HG02588 (cell line): ENCODE results near the gene CASR.

Experiments used
- ATAC-seq: cut with Tn5 transposase; IDR thresholded peaks from one replicate; pipeline ENCODE4 v1.9.1; 2021; ENCODE audit warnings: mild to moderate bottlenecking, moderate library complexity; ENCODE audit not compliant: unreplicated experiment

The CASR gene

GRCh38 chr3:122257644-122258364 lies 74.3 kb downstream of the CASR start:
- ATAC-seq, result no peak

DNA sequence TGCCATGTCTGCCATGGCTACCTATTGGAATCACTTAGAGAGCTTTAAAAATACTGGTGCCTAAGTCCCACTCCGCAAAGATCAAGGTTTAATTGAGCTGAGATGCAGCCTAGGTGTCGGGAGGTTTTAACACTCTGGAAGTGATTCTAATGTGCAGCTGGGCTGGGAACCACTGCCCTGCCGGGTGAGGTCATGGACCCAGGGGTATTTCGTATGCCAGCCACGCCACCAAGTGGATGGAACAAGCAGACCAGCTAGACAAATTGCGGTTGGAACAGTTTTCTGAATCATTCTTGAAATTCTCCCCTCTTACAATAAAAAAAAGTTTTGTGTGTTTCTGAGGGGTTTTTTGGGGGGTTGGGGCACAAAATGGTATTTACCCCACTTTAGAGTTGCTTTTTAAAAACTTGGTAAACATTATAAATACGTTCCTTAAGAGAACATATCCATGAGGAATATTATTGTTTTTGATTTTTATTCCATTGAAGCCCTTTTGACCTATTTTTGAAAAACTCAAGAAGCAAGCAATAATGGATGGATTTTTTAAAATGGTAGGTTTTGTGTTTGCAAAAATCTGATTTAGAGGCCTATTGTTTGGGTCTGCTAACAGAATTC lies 75.4 kb downstream of the CASR start:
- ATAC-seq, result peak; percentile 78

GRCh38 chr3:122260206-122260605 lies 76.7 kb downstream of the CASR start:
- ATAC-seq, result no peak

- no peak for ATAC-seq
Measured at GRCh38 chr3:122263058-122263457, 79.6 kb downstream of the CASR start.

DNA sequence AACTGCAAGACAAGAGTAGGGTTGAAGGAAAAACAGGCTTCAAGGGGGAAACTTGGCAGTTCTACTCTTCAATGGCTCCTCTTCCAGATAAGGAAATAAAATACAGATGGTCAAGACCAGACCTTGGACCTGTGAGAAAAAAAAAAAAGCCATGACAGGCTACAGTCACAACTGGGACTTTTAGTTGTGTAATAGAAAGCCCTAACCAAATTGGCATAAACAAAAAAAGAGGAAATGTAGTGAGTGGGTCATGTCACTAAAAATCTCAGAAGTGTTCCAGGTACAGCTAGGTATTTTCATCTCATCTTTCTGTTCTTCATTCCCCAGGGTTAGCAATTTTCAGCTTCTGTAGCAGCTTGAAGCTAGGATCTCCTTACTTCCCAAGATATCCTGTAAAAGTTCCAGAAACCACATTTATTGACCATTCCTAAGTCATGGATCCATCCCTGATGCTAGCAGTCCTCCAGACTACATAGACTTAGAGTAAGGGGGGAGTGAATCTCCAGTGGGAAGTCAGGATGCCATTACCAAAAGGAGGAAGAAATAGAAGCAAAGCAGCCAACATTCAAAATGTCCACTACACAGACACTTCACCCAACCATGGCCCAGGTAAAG lies 80.6 kb downstream of the CASR start:
- ATAC-seq, result no peak

DNA sequence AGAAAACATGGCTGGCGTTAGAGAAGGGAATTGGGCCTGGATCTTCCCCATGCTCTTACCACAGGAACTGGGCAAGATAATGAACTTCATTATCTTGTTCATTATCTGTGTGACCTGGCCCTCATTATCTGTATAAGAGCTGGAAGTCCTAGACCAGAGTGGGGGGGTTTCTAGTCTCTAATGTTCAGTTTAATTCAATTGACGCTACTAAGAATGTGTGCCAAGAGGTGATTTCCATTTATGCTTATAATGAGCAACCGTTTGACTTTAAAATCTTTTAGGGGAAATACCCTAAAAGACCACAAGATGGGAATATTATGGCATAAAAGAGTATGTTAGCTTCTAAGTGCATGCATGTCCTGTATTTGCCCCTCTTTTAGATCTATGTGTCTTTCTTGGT lies 82.5 kb downstream of the CASR start:
- ATAC-seq, result no peak

- ATAC-seq, result peak; percentile 67
Measured at GRCh38 chr3:122268257-122269024, 85.0 kb downstream of the CASR start.

- ATAC-seq, result no peak
Measured at GRCh38 chr3:122269045-122269444, 85.6 kb downstream of the CASR start.

- no peak for ATAC-seq
Measured at GRCh38 chr3:122271246-122271898, 87.9 kb downstream of the CASR start.

- no peak for ATAC-seq
Measured at GRCh38 chr3:122272879-122273278, 89.4 kb downstream of the CASR start.

- no peak for ATAC-seq
Measured at GRCh38 chr3:122273498-122273897, 90.0 kb downstream of the CASR start.

- no peak for ATAC-seq
Measured at GRCh38 chr3:122281891-122282290, 98.4 kb downstream of the CASR start.

DNA sequence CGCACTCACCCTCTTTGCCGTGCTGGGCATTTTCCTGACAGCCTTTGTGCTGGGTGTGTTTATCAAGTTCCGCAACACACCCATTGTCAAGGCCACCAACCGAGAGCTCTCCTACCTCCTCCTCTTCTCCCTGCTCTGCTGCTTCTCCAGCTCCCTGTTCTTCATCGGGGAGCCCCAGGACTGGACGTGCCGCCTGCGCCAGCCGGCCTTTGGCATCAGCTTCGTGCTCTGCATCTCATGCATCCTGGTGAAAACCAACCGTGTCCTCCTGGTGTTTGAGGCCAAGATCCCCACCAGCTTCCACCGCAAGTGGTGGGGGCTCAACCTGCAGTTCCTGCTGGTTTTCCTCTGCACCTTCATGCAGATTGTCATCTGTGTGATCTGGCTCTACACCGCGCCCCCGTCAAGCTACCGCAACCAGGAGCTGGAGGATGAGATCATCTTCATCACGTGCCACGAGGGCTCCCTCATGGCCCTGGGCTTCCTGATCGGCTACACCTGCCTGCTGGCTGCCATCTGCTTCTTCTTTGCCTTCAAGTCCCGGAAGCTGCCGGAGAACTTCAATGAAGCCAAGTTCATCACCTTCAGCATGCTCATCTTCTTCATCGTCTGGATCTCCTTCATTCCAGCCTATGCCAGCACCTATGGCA lies 100.5 kb downstream of the CASR start:
- no peak for ATAC-seq

DNA sequence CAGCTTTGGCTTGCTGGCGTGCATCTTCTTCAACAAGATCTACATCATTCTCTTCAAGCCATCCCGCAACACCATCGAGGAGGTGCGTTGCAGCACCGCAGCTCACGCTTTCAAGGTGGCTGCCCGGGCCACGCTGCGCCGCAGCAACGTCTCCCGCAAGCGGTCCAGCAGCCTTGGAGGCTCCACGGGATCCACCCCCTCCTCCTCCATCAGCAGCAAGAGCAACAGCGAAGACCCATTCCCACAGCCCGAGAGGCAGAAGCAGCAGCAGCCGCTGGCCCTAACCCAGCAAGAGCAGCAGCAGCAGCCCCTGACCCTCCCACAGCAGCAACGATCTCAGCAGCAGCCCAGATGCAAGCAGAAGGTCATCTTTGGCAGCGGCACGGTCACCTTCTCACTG lies 101.0 kb downstream of the CASR start:
- ATAC-seq, result no peak

- ATAC-seq, result no peak
Measured at GRCh38 chr3:122294359-122294758, 110.9 kb downstream of the CASR start.

GRCh38 chr3:122295266-122296062 lies 112.0 kb downstream of the CASR start:
- no peak for ATAC-seq

DNA sequence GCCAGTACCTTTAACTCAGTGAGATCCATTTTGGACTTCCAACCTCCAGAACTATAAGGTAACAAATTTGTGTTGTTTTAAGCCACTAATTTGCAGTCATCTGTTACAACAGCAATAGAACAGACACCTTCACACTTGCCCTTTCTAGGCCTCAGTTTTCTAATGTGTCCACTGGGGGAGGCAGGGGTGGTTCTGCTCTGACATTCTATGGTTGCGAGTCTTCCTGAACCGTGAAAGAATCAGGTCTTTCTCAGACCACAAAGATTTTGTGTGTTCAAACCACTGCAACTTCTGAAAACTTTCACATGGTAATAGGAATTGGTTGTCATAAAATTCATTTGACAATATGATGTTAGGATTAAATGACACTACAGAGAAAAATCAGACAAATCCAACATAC lies 114.8 kb downstream of the CASR start:
- peak; percentile 69 for ATAC-seq

GRCh38 chr3:122299215-122299614 lies 115.7 kb downstream of the CASR start:
- no peak for ATAC-seq

GRCh38 chr3:122299872-122300460 lies 116.5 kb downstream of the CASR start:
- no peak for ATAC-seq
